T-cell (primary cell): ENCODE measurements around the gene COPE. TPM values are rescaled to one million over a fixed set of nuclear protein-coding genes. Genes with fewer than 3 reads are reported as not detected.
A peak's percentile ranks its signal among the peaks of the same experiment; 100 is the strongest.

ENCODE experiments used
- ATAC-seq, 4 experiments: fragments of 200-7000 bp in 3 of 4; fragments of 150-1000 bp in 1 of 4; cut with Tn5 transposase; replicated peaks in 1 of 4; 1 replicate in 3 of 4; 2 replicates in 1 of 4; pipeline ENCODE4 v1.10.0; 2021; ENCODE audit warnings: moderate library complexity in 3 of 4, mild to moderate bottlenecking in 2 of 4, moderate number of reproducible peaks in 1 of 4
- CTCF ChIA-PET, 2 donors: fragments of 300-600 bp; sonication (Branson Sonifier 250); formaldehyde crosslinking; loops; one replicate each; lab custom pipeline; 2022; ENCODE audit warnings: antibody characterized with exemption in 2 of 2; lab: Charles Lee
- POLR2A ChIA-PET, 2 donors: fragments of 300-600 bp; sonication (Branson Sonifier 250); formaldehyde crosslinking; loops; one replicate each; lab custom pipeline; 2022; ENCODE audit warnings: antibody characterized with exemption in 2 of 2; lab: Charles Lee
- DNase-seq, 35 experiments: peaks; one replicate each; pipeline versions ENCODE4 v3.0.0 to v3.0.0-alpha.2; 2013 to 2023
- H3K27ac ChIP-seq: one replicate; pipeline ENCODE4 v1.5.1; 2013; ENCODE audit warnings: low read length
- H3K27me3 ChIP-seq, 2 experiments: replicated peaks in 1 of 2; 1 replicate in 1 of 2; 2 replicates in 1 of 2; pipeline versions ENCODE4 v1.6.1 to v1.7.0; 2013; ENCODE audit warnings: low read length in 1 of 2, mixed read lengths in 1 of 2; ENCODE audit not compliant: control insufficient read depth in 2 of 2, insufficient read depth in 2 of 2; ENCODE audit errors: extremely low read depth in 1 of 2
- H3K36me3 ChIP-seq, 2 donors: 1 replicate in 1 of 2; 2 replicates in 1 of 2; pipeline versions ENCODE4 v1.6.1 to v1.7.0; 2013; ENCODE audit warnings: low read length in 1 of 2; ENCODE audit not compliant: control insufficient read depth in 2 of 2, insufficient read depth in 1 of 2; ENCODE audit errors: extremely low read depth in 1 of 2
- H3K4me1 ChIP-seq, 2 experiments: 1 replicate in 1 of 2; 2 replicates in 1 of 2; pipeline versions ENCODE4 v1.6.1 to v1.7.0; 2013; ENCODE audit warnings: low read length in 2 of 2, mixed read lengths in 1 of 2; ENCODE audit not compliant: insufficient read depth in 2 of 2, control insufficient read depth in 1 of 2; ENCODE audit errors: extremely low read depth in 1 of 2
- H3K4me3 ChIP-seq, 2 donors: 1 replicate in 1 of 2; 2 replicates in 1 of 2; pipeline versions ENCODE4 v1.5.1 to v1.7.0; 2013; ENCODE audit warnings: mild to moderate bottlenecking in 2 of 2, low read length in 1 of 2, moderate library complexity in 1 of 2; ENCODE audit not compliant: control insufficient read depth in 1 of 2; ENCODE audit errors: extremely low read depth in 1 of 2
- H3K9me3 ChIP-seq: 2 replicates; pipeline ENCODE4 v1.7.0; 2013
- H3K27ac Mint-ChIP-seq, 2 donors: one replicate each; pipeline ENCODE4 v1.8.0; 2020 to 2021; ENCODE audit warnings: mild to moderate bottlenecking in 2 of 2, mixed read lengths in 2 of 2
- H3K27me3 Mint-ChIP-seq, 2 donors: one replicate each; pipeline ENCODE4 v1.8.0; 2021 to 2022; ENCODE audit warnings: mixed read lengths in 2 of 2
- H3K36me3 Mint-ChIP-seq: one replicate; pipeline ENCODE4 v1.8.0; 2021; ENCODE audit warnings: mixed read lengths
- H3K4me1 Mint-ChIP-seq, 3 donors: one replicate each; pipeline ENCODE4 v1.8.0; 2020 to 2022; ENCODE audit warnings: mixed read lengths in 3 of 3, mild to moderate bottlenecking in 1 of 3
- H3K4me3 Mint-ChIP-seq, 3 donors: one replicate each; pipeline ENCODE4 v1.8.0; 2020 to 2022; ENCODE audit warnings: mild to moderate bottlenecking in 3 of 3, mixed read lengths in 3 of 3, moderate library complexity in 3 of 3
- H3K9me3 Mint-ChIP-seq, 3 donors: one replicate each; pipeline ENCODE4 v1.8.0; 2020 to 2022; ENCODE audit warnings: mixed read lengths in 3 of 3
- WGBS: methylation state at CpG from one replicate; pipeline ENCODE4 v1.1.5; 2013; ENCODE audit warnings: missing lambda C conversion rate; ENCODE audit not compliant: insufficient coverage; 5-methylcytosine and 5-hydroxymethylcytosine counted together
- total RNA-seq, 35 experiments: library from RNA in 6 of 35; stranded (reverse) in 6 of 35; fragments of 120-200 nt in 1 of 35; gene quantifications; one replicate each; pipeline versions ENCODE4 v1.2.1 to v1.2.4 and lab custom pipeline; 2013 to 2026

COPE gene
- total RNA-seq, 5 donors from 2014 or later (not counting 1 experiment from before 2014, with no cell fraction given), result 148 to 222 (median 189) TPM

GRCh38 chr19:18867199-18867598 is 52.0 kb downstream of the COPE start:
- Mint-ChIP-seq H3K4me1 (peaks cover 10 to 15% (median 15%) of the 10 kb centered on the region in 3 donors), H3K4me3 (no peak overlapping the region), H3K27ac (no peak overlapping the region), H3K27me3 (peaks cover 5 to 10% of the 10 kb centered on the region in 2 donors), H3K9me3 (no peaks in the 10 kb centered on the region), H3K36me3 (peaks cover 21% of the 10 kb centered on the region)
- Histone ChIP-seq H3K9me3 (no peaks in the 10 kb centered on the region), H3K27me3 (peaks cover 0 to 20% of the 10 kb centered on the region in 2 experiments), H3K4me1 (peaks cover 2 to 26% of the 10 kb centered on the region in 2 experiments), H3K27ac (no peak overlapping the region), H3K36me3 (peaks cover 37 to 60% of the 10 kb centered on the region in 2 donors), H3K4me3 (no peak overlapping the region)
- ChIA-PET CTCF (no interaction called here), POLR2A (no interaction called here)
- WGBS, result 97% methylated on average over 19 of the region's 23 CpGs
- ATAC-seq (no peak), DNase-seq (no peak)

GRCh38 chr19:18866800-18867123 is 52.4 kb downstream of the COPE start:
- no peak overlapping the region for H3K27ac Mint-ChIP-seq
- H3K27me3 ChIP-seq, result peaks cover 0 to 20% of the 10 kb centered on the region in 2 experiments
- POLR2A ChIA-PET, result no interaction called here
- H3K4me3 Mint-ChIP-seq, result no peak overlapping the region
- no peak for ATAC-seq
- DNase-seq, result no peak
- 90% methylated on average over 2 of the region's 17 CpGs for WGBS
- peaks cover 37 to 64% of the 10 kb centered on the region in 2 donors for H3K36me3 ChIP-seq
- H3K27me3 Mint-ChIP-seq, result peaks cover 4 to 8% of the 10 kb centered on the region in 2 donors
- no peak overlapping the region for H3K4me3 ChIP-seq
- CTCF ChIA-PET, result no interaction called here
- H3K4me1 Mint-ChIP-seq, result peaks cover 6 to 11% (median 11%) of the 10 kb centered on the region in 3 donors
- H3K36me3 Mint-ChIP-seq, result peaks cover 24% of the 10 kb centered on the region
- H3K27ac ChIP-seq, result no peak overlapping the region
- H3K9me3 ChIP-seq, result no peaks in the 10 kb centered on the region
- H3K4me1 ChIP-seq, result peaks cover 2 to 26% of the 10 kb centered on the region in 2 experiments
- H3K9me3 Mint-ChIP-seq, result no peaks in the 10 kb centered on the region

- H3K27ac Mint-ChIP-seq, result no peak overlapping the region
- H3K4me3 ChIP-seq, result no peak overlapping the region
- no peak overlapping the region for H3K27ac ChIP-seq
- DNase-seq, result peak in 31 of 35 experiments; percentile 23 to 81 (median 45)
- ChIA-PET CTCF (no interaction called here), POLR2A (no interaction called here)
- no peaks in the 10 kb centered on the region for H3K9me3 Mint-ChIP-seq
- H3K36me3 ChIP-seq, result peaks cover 37 to 69% of the 10 kb centered on the region in 2 donors
- peak; percentile 71 to 81 (median 78) for ATAC-seq
- H3K9me3 ChIP-seq, result no peaks in the 10 kb centered on the region
- peaks cover 2 to 28% of the 10 kb centered on the region in 2 experiments for H3K4me1 ChIP-seq
- H3K4me1 Mint-ChIP-seq, result peaks cover 3 to 8% (median 7%) of the 10 kb centered on the region in 3 donors
- no peak overlapping the region for H3K4me3 Mint-ChIP-seq
- WGBS, result 81% methylated on average over 11 of the region's 38 CpGs
- H3K27me3 ChIP-seq, result peaks cover 0 to 18% of the 10 kb centered on the region in 2 experiments
- H3K36me3 Mint-ChIP-seq, result peaks cover 26% of the 10 kb centered on the region
- H3K27me3 Mint-ChIP-seq, result peaks cover 3 to 5% of the 10 kb centered on the region in 2 donors
Observed at GRCh38 chr19:18865973-18866799, 53.0 kb downstream of the COPE start.

- Mint-ChIP-seq H3K36me3 (peaks cover 33% of the 10 kb centered on the region), H3K27me3 (no peaks in the 10 kb centered on the region), H3K4me1 (peaks cover 0 to 3% (median 0%) of the 10 kb centered on the region in 3 donors), H3K27ac (no peak overlapping the region), H3K4me3 (no peak overlapping the region), H3K9me3 (no peaks in the 10 kb centered on the region)
- Histone ChIP-seq H3K4me3 (no peak overlapping the region), H3K27ac (no peak overlapping the region), H3K9me3 (no peaks in the 10 kb centered on the region), H3K36me3 (peaks cover 43 to 78% of the 10 kb centered on the region in 2 donors), H3K27me3 (peaks cover 0 to 11% of the 10 kb centered on the region in 2 experiments), H3K4me1 (peaks cover 2 to 25% of the 10 kb centered on the region in 2 experiments)
- 97% methylated on average over 22 of the region's 27 CpGs for WGBS
- CTCF ChIA-PET, result no interaction called here
- DNase-seq (no peak), ATAC-seq (no peak)
- POLR2A ChIA-PET, result interaction anchor here in 1 of 2 donors (0.6 kb wide), 1 partner anchor 387 kb away, joined by 4 read pairs; no protein-coding TSS in a partner anchor
Observed at GRCh38 chr19:18865106-18865972, 53.8 kb downstream of the COPE start.

- no peaks in the 10 kb centered on the region for H3K27me3 Mint-ChIP-seq
- DNase-seq (no peak), ATAC-seq (no peak)
- no peaks in the 10 kb centered on the region for H3K9me3 ChIP-seq
- no peak overlapping the region for H3K27ac ChIP-seq
- POLR2A ChIA-PET, result interaction anchor here in 1 of 2 donors (0.5 kb wide), 1 partner anchor 59 kb away, joined by 5 read pairs; no protein-coding TSS in a partner anchor
- peaks cover 0 to 2% of the 10 kb centered on the region in 2 experiments for H3K27me3 ChIP-seq
- no peak overlapping the region for H3K4me3 Mint-ChIP-seq
- no peaks in the 10 kb centered on the region for H3K9me3 Mint-ChIP-seq
- CTCF ChIA-PET, result interaction anchor here in 1 of 2 donors (0.6 kb wide), 1 partner anchor 772 kb away, joined by 3 read pairs; no protein-coding TSS in a partner anchor
- peaks cover 35% of the 10 kb centered on the region for H3K36me3 Mint-ChIP-seq
- H3K4me1 ChIP-seq, result peaks cover 0 to 15% of the 10 kb centered on the region in 2 experiments
- WGBS, result 93% methylated on average over 12 of the region's 16 CpGs
- peaks cover 0 to 3% (median 0%) of the 10 kb centered on the region in 3 donors for H3K4me1 Mint-ChIP-seq
- H3K27ac Mint-ChIP-seq, result no peak overlapping the region
- no peak overlapping the region for H3K4me3 ChIP-seq
- peaks cover 55 to 92% of the 10 kb centered on the region in 2 donors for H3K36me3 ChIP-seq
Observed at GRCh38 chr19:18863843-18864362, 55.3 kb downstream of the COPE start.
